Small intestine (tissue), 7 donors: Measurements from ENCODE around the gene OR8B12. TPM values are rescaled to one million over a fixed set of nuclear protein-coding genes. Genes with fewer than 3 reads are reported as not detected.

Source experiments
- DNase-seq, 2 donors: peaks; one replicate each; pipeline versions ENCODE4 v3.0.0 to v3.0.0-alpha.2; 2013
- FAIRE-seq: peaks from 2 replicates; lab custom pipeline; 2012; peaks lifted over from hg19 to GRCh38; lab: Jason Lieb, UNC
- H3K27ac ChIP-seq, 3 donors: one replicate each; pipeline ENCODE4 v1.5.1; 2013; ENCODE audit warnings: low read length in 2 of 3, mild to moderate bottlenecking in 2 of 3, control low read depth in 1 of 3, inconsistent platforms in 1 of 3, low read depth in 1 of 3, moderate library complexity in 1 of 3
- H3K27me3 ChIP-seq, 3 donors: one replicate each; pipeline ENCODE4 v1.6.1; 2013; ENCODE audit warnings: low read length in 3 of 3, inconsistent platforms in 1 of 3; ENCODE audit not compliant: control insufficient read depth in 3 of 3, insufficient read depth in 3 of 3
- H3K36me3 ChIP-seq, 3 donors: one replicate each; pipeline ENCODE4 v1.6.1; 2013; ENCODE audit warnings: low read length in 3 of 3, inconsistent platforms in 1 of 3, low read depth in 1 of 3, mild to moderate bottlenecking in 1 of 3, moderate library complexity in 1 of 3; ENCODE audit not compliant: control insufficient read depth in 3 of 3, insufficient read depth in 2 of 3
- H3K4me1 ChIP-seq, 3 donors: one replicate each; pipeline ENCODE4 v1.6.1; 2013; ENCODE audit warnings: low read length in 2 of 3, inconsistent platforms in 1 of 3, low read depth in 1 of 3, mild to moderate bottlenecking in 1 of 3, moderate library complexity in 1 of 3; ENCODE audit not compliant: control insufficient read depth in 3 of 3, insufficient read depth in 2 of 3
- H3K4me3 ChIP-seq, 3 donors: one replicate each; pipeline ENCODE4 v1.5.1; 2013; ENCODE audit warnings: low read length in 3 of 3, control low read depth in 1 of 3, inconsistent platforms in 1 of 3, low read depth in 1 of 3, mild to moderate bottlenecking in 1 of 3, moderate library complexity in 1 of 3
- H3K9me3 ChIP-seq, 2 donors: one replicate each; pipeline ENCODE4 v1.6.1; 2013; ENCODE audit warnings: low read depth in 1 of 2, low read length in 1 of 2; ENCODE audit not compliant: control insufficient read depth in 2 of 2, insufficient read depth in 1 of 2
- WGBS, 3 donors: extraction: QIAGEN DNeasy Blood & Tissue Kit; methylation state at CpG; one replicate each; pipeline ENCODE4 v1.1.7; 2013; 5-methylcytosine and 5-hydroxymethylcytosine counted together
- polyA plus RNA-seq, 4 donors: library from polyadenylated mRNA; stranded (reverse) in 3 of 4; unstranded in 1 of 4; fragments of 200-250 nt in 3 of 4; fragments of 120-200 nt in 1 of 4; gene quantifications; one replicate each; pipeline versions ENCODE4 v1.2.1 to v1.2.3, GENCODE V29; 2013
- donor health status: healthy with polysubstance abuse.
- donor health status: control.
- donor health status: control.
- donor health status: Bipolar disorder and iron deficiency.
- donor health status: healthy.

OR8B12 gene
- polyA plus RNA-seq, 4 donors: not detected

DNA sequence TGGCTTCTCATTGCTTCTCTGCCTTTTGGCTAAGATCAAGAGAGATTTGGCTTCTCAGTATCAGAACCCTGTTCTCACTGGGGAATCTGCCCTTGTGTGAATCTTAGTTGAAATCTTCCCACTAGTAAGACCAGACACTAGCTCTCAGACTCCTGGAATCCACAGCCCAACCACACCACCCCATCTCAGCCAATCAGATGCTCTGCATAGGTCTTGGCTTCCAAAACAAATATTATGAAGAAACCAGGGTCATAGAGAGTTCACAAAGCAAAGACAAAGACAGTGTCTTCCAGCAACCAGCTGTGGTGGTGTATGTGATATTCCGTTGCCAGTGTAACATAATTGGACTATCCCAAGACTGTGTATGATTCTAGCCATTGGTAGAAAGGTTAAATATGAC is 5.4 kb downstream of the OR8B12 start:
- 53 to 71% (median 70%) methylated on average over 1 of the region's 1 CpG for WGBS, 3 donors
- H3K27ac ChIP-seq: no peak overlapping the region
- no peaks in the 10 kb centered on the region for H3K9me3 ChIP-seq
- peak in 1 of 2 donors; percentile 13 for DNase-seq
- no peaks in the 10 kb centered on the region for H3K27me3 ChIP-seq
- FAIRE-seq: no peak
- H3K4me1 ChIP-seq: no peaks in the 10 kb centered on the region
- H3K4me3 ChIP-seq: no peak overlapping the region
- no peaks in the 10 kb centered on the region for H3K36me3 ChIP-seq

DNA sequence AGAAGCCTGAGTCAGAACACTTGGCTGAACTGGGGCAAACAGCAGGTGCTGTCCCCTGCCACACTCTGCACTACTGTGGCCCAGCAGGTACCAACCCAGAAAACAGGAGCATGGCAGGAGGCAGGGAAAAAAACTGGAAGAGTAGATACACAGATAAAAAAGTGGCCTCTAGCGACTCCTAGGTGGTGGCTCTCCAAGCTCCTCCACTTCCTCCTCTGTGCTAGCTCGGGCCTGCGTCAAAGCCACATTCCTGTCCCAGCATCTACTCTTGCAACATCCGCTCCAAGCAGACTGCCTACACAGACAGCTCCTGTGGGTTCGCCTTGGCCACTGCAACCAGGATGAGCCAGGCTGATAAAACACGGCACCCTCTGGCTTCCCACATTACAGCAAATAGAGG is 6.9 kb downstream of the OR8B12 start:
- Histone ChIP-seq H3K4me3 (no peak overlapping the region), H3K27me3 (no peaks in the 10 kb centered on the region), H3K4me1 (no peaks in the 10 kb centered on the region), H3K36me3 (no peaks in the 10 kb centered on the region), H3K27ac (no peak overlapping the region), H3K9me3 (no peaks in the 10 kb centered on the region)
- no peak for FAIRE-seq
- 39 to 49% (median 42%) methylated on average over 6 of the region's 6 CpGs for WGBS, 3 donors
- DNase-seq: peak; percentile 1 to 5

DNA sequence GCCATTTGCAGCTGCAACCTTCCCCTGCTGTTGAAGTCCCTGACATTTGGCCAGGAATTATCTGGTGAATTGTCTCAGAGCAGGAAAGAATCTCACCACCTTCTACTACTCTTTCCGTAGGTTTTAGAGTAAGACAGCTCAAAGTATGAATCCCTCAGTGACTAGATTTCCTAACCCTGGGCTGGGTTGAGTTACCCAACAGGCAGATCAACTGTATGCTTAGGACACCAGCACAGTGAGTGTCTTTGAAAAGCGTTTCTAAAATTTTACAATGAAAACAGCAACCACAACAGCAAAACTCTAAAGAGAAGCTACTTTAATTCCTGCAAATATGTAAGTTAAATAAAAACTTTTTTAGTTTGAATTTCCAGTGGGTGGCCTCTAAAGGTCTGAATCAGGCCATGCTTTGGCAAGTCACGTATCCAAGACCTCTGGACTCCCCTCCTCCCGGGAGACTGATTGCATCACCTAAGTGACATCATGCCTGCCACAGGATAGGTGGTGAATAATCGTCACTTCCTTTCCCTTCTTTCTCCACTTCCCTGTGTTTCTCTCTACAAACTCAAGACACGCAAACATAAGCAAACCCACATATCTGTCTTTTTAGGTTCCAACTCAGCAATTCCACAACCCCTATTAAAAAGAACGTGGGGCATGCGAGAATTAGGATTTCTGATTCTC is 7.8 kb downstream of the OR8B12 start:
- FAIRE-seq (no peak), DNase-seq (no peak)
- 66 to 80% (median 74%) methylated on average over 8 of the region's 8 CpGs for WGBS, 3 donors
- Histone ChIP-seq H3K27me3 (no peaks in the 10 kb centered on the region), H3K4me1 (no peaks in the 10 kb centered on the region), H3K9me3 (no peaks in the 10 kb centered on the region), H3K36me3 (no peaks in the 10 kb centered on the region), H3K4me3 (no peak overlapping the region), H3K27ac (no peak overlapping the region)

DNA sequence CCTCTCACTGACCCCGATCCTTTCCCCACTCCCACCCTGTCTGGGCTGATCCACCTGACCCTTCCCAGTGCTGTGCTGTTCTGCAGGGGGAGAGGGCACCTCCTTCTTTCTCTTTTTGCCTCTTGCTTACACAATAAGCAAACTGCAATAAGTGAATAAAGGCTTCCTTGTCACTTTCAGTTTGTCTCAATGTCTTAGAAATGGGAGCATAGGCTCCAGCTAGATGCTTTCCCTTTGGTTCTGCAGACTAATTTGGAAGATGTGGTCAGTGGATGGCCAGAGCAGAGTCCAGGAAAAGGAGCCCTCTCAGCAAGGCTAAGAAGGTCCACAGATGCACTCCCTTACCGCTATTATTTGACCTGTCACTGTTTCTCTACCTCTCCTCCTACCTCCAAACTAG is 9.4 kb downstream of the OR8B12 start:
- no peak for FAIRE-seq
- Histone ChIP-seq H3K4me3 (no peak overlapping the region), H3K4me1 (no peaks in the 10 kb centered on the region), H3K36me3 (no peaks in the 10 kb centered on the region), H3K27ac (no peak overlapping the region), H3K9me3 (no peaks in the 10 kb centered on the region), H3K27me3 (no peaks in the 10 kb centered on the region)
- WGBS, 3 donors: 48 to 70% (median 52%) methylated on average over 2 of the region's 2 CpGs
- no peak for DNase-seq

DNA sequence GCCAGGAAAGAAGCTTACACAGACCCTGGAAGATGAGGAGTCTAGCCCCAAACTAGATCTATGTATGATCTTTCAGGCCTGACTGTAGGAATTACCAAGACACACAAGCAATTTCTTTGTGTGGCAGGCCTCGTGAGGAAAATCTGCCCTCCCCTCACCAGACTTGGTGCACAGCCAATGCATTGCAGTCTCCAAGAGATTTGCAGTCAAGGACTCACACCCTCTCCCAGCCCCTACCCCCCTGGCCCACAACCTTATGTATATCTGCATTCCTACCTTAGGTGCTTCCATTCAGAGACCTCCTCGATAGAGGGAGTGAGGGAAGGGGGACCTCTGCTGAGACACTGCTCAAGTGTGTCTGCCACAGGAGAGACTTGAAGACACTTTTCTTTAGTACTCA is 9.8 kb downstream of the OR8B12 start:
- Histone ChIP-seq H3K4me1 (no peaks in the 10 kb centered on the region), H3K27me3 (no peaks in the 10 kb centered on the region), H3K4me3 (no peak overlapping the region), H3K27ac (no peak overlapping the region), H3K9me3 (no peaks in the 10 kb centered on the region), H3K36me3 (no peaks in the 10 kb centered on the region)
- no peak for FAIRE-seq
- WGBS, 3 donors: 46 to 52% (median 50%) methylated on average over 2 of the region's 2 CpGs
- no peak for DNase-seq

DNA sequence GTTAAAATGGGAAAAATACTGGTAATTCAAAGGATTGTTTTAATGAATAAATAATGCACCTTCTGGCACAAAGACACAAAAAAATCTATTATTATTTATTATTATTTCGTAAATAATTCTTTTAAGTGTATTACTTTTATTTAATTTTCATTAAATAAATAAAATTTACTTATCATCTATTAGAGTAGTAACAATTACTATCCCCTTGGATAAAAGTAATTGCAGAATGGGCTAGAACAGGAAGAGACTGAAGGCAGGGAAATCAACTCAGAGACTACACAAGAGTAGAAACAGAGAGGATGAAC is 23.0 kb downstream of the OR8B12 start:
- no peak for DNase-seq
- Histone ChIP-seq H3K4me3 (no peak overlapping the region), H3K4me1 (no peaks in the 10 kb centered on the region), H3K36me3 (no peaks in the 10 kb centered on the region), H3K9me3 (no peaks in the 10 kb centered on the region), H3K27ac (no peak overlapping the region), H3K27me3 (no peaks in the 10 kb centered on the region)
- 49 to 73% (median 50%) methylated on average over 1 of the region's 1 CpG for WGBS, 3 donors
- FAIRE-seq: no peak

DNA sequence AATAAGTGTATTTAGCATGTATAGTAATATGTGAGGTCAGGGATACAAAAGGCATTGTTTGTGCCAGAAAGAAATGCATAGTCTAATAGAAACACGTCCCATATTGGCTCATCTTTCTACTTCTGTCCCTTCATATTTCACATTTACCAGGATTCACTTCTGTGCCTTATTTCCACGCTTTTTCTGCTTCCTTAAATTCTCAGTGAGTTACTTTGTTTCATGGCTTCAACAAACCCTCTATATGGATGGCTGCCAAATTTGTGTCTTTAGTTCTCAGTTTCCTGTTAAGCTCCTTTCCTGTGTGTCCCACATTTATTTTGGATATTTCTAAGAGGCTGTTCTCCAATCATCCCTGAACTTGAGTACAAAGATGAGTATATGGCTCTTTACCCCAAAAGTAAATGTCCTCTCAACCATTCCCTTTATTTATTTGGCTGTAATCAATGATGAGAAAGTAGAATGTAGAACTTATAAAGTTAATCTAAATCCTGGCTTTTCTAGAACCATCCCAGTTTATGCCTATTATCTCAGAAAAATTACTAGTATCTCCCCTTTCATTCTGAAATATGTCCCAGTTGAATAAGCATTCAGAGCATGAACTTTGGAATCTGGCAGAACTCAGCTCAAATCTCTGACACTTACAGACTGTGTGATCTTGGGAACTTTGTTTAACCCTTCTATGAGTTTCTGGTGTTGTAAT is 23.5 kb downstream of the OR8B12 start:
- FAIRE-seq (no peak), DNase-seq (no peak)

DNA sequence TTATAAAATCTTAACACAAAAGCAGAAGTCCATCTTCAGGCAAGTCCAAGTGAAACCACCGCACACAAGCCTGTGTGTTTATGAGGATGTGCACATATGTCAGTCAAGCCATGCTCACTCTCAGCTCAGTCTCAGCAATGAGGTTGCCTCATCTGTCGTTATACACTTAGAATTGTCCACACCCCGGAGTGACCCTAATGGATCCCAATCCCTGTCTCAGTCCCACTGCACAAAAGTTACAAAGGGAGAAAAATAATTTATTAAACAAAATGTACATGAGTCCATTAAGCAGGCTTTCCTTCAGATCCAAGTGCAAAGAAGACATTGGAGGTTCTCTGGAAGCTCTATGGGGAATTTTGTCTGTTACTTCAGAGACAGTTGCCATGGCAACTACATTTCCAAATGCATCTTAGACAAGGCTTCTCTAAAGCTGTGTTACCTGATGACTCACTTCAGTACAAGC is 24.4 kb downstream of the OR8B12 start:
- WGBS, 3 donors: 77 to 92% (median 77%) methylated on average over 3 of the region's 3 CpGs

More for the DNA sequence above, 23.5 kb downstream of the OR8B12 start:
- WGBS, 3 donors: 35 to 45% (median 44%) methylated on average over 2 of the region's 2 CpGs
- Histone ChIP-seq H3K9me3 (no peaks in the 10 kb centered on the region), H3K4me3 (no peak overlapping the region), H3K4me1 (no peaks in the 10 kb centered on the region), H3K36me3 (no peaks in the 10 kb centered on the region), H3K27ac (no peak overlapping the region), H3K27me3 (no peaks in the 10 kb centered on the region)

More for the DNA sequence above, 24.4 kb downstream of the OR8B12 start:
- H3K4me3 ChIP-seq: no peak overlapping the region
- no peak overlapping the region for H3K27ac ChIP-seq
- no peaks in the 10 kb centered on the region for H3K27me3 ChIP-seq
- no peaks in the 10 kb centered on the region for H3K4me1 ChIP-seq
- no peaks in the 10 kb centered on the region for H3K36me3 ChIP-seq
- FAIRE-seq (no peak), DNase-seq (no peak)
- no peaks in the 10 kb centered on the region for H3K9me3 ChIP-seq
